ENCODE results near the gene NAXD.
"Not testable (repeated sequence)": the region's sequence is repeated elsewhere in the genome, so short reads cannot be mapped to it uniquely, and the experiment has no call there.

NAXD gene

GRCh38 chr13:110628477-110628793 is 13.1 kb downstream of the NAXD start:
- no peak for DNase-seq
- no peaks in the 10 kb centered on the region for H3K27me3 Mint-ChIP-seq
- CTCF ChIA-PET, result no interaction called here
- H3K4me3 Mint-ChIP-seq, result no peak overlapping the region
- peaks cover 23% of the 10 kb centered on the region for H3K4me1 Mint-ChIP-seq
- no peak overlapping the region for H3K27ac Mint-ChIP-seq
- H3K36me3 Mint-ChIP-seq, result peaks cover 44% of the 10 kb centered on the region
- H3K9me3 Mint-ChIP-seq, result no peaks in the 10 kb centered on the region

GRCh38 chr13:110628952-110629701 is 13.8 kb downstream of the NAXD start:
- H3K27ac Mint-ChIP-seq, result peak overlapping the region; percentile 60
- DNase-seq, result no peak
- H3K4me1 Mint-ChIP-seq, result peaks cover 23% of the 10 kb centered on the region
- no peaks in the 10 kb centered on the region for H3K9me3 Mint-ChIP-seq
- CTCF ChIA-PET, result no interaction called here
- no peaks in the 10 kb centered on the region for H3K27me3 Mint-ChIP-seq
- no peak overlapping the region for H3K4me3 Mint-ChIP-seq
- H3K36me3 Mint-ChIP-seq, result peaks cover 44% of the 10 kb centered on the region

- Mint-ChIP-seq H3K4me3 (no peak overlapping the region), H3K36me3 (peaks cover 42% of the 10 kb centered on the region), H3K27me3 (no peaks in the 10 kb centered on the region), H3K9me3 (no peaks in the 10 kb centered on the region), H3K27ac (peak overlapping the region; percentile 60), H3K4me1 (peaks cover 23% of the 10 kb centered on the region)
- CTCF ChIA-PET, result interaction anchor here (1.4 kb wide), 1 partner anchor 15 kb away, joined by 3 read pairs; no protein-coding TSS in a partner anchor
- DNase-seq, result peak; percentile 67
These were observed 14.4 kb downstream of the NAXD start for GRCh38 chr13:110629735-110630134.

GRCh38 chr13:110630566-110631119 is 15.3 kb downstream of the NAXD start:
- Mint-ChIP-seq H3K9me3 (no peaks in the 10 kb centered on the region), H3K4me1 (peaks cover 23% of the 10 kb centered on the region), H3K4me3 (no peak overlapping the region), H3K27me3 (no peaks in the 10 kb centered on the region), H3K36me3 (peaks cover 43% of the 10 kb centered on the region), H3K27ac (peak overlapping the region; percentile 42)
- no peak for DNase-seq
- CTCF ChIA-PET, result interaction anchor here (0.7 to 1.4 kb wide), 2 partner anchors 14 to 112 kb away, joined by 3 read pairs; no protein-coding TSS in a partner anchor

GRCh38 chr13:110632255-110632654 is 16.9 kb downstream of the NAXD start:
- H3K4me3 Mint-ChIP-seq, CTCF ChIA-PET, DNase-seq, H3K9me3 Mint-ChIP-seq, H3K27me3 Mint-ChIP-seq, H3K27ac Mint-ChIP-seq: not testable (repeated sequence)
- peaks cover 50% of the 10 kb centered on the region for H3K36me3 Mint-ChIP-seq
- H3K4me1 Mint-ChIP-seq, result peaks cover 23% of the 10 kb centered on the region

- H3K27ac Mint-ChIP-seq, result no peak overlapping the region
- no peaks in the 10 kb centered on the region for H3K9me3 Mint-ChIP-seq
- no peak overlapping the region for H3K4me3 Mint-ChIP-seq
- H3K36me3 Mint-ChIP-seq, result peaks cover 42% of the 10 kb centered on the region
- no peaks in the 10 kb centered on the region for H3K27me3 Mint-ChIP-seq
- peaks cover 20% of the 10 kb centered on the region for H3K4me1 Mint-ChIP-seq
- no peak for DNase-seq
- CTCF ChIA-PET, result interaction anchor here (0.7 kb wide), 1 partner anchor 160 kb away, joined by 3 read pairs; no protein-coding TSS in a partner anchor
These were observed 18.4 kb downstream of the NAXD start for GRCh38 chr13:110633776-110634175.

GRCh38 chr13:110634558-110634957 is 19.2 kb downstream of the NAXD start:
- Mint-ChIP-seq H3K36me3 (peaks cover 44% of the 10 kb centered on the region), H3K4me1 (peaks cover 14% of the 10 kb centered on the region), H3K9me3 (no peaks in the 10 kb centered on the region), H3K27me3 (no peaks in the 10 kb centered on the region), H3K27ac (peak overlapping the region; percentile 37), H3K4me3 (no peak overlapping the region)
- CTCF ChIA-PET, result no interaction called here
- DNase-seq, result no peak

- Mint-ChIP-seq H3K4me3 (no peak overlapping the region), H3K9me3 (no peaks in the 10 kb centered on the region), H3K27me3 (no peaks in the 10 kb centered on the region), H3K27ac (no peak overlapping the region), H3K36me3 (peaks cover 50% of the 10 kb centered on the region), H3K4me1 (peaks cover 5% of the 10 kb centered on the region)
- CTCF ChIA-PET, result interaction anchor here (1.6 kb wide), 1 partner anchor 183 kb away, joined by 3 read pairs; no protein-coding TSS in a partner anchor
- DNase-seq, result no peak
These were observed 20.2 kb downstream of the NAXD start for GRCh38 chr13:110635405-110636002.

GRCh38 chr13:110636053-110636475 is 20.7 kb downstream of the NAXD start:
- H3K9me3 Mint-ChIP-seq, result no peaks in the 10 kb centered on the region
- no peak for DNase-seq
- H3K4me3 Mint-ChIP-seq, result no peak overlapping the region
- CTCF ChIA-PET, result interaction anchor here (1.6 kb wide), 1 partner anchor 183 kb away, joined by 3 read pairs; no protein-coding TSS in a partner anchor
- H3K36me3 Mint-ChIP-seq, result peaks cover 48% of the 10 kb centered on the region
- H3K27ac Mint-ChIP-seq, result no peak overlapping the region
- H3K4me1 Mint-ChIP-seq, result no peaks in the 10 kb centered on the region
- no peaks in the 10 kb centered on the region for H3K27me3 Mint-ChIP-seq

GRCh38 chr13:110636701-110637201 is 21.4 kb downstream of the NAXD start:
- Mint-ChIP-seq H3K27ac (no peak overlapping the region), H3K4me1 (no peaks in the 10 kb centered on the region), H3K27me3 (no peaks in the 10 kb centered on the region), H3K4me3 (no peak overlapping the region), H3K36me3 (peaks cover 51% of the 10 kb centered on the region), H3K9me3 (no peaks in the 10 kb centered on the region)
- CTCF ChIA-PET, result interaction anchor here (1.6 kb wide), 1 partner anchor 182 kb away, joined by 3 read pairs; no protein-coding TSS in a partner anchor
- DNase-seq, result no peak

- CTCF ChIA-PET, result no interaction called here
- Mint-ChIP-seq H3K27me3 (no peaks in the 10 kb centered on the region), H3K36me3 (peaks cover 46% of the 10 kb centered on the region), H3K4me3 (no peak overlapping the region), H3K27ac (no peak overlapping the region), H3K4me1 (no peaks in the 10 kb centered on the region), H3K9me3 (no peaks in the 10 kb centered on the region)
- no peak for DNase-seq
These were observed 21.9 kb downstream of the NAXD start for GRCh38 chr13:110637275-110637674.

- Mint-ChIP-seq H3K36me3 (peaks cover 44% of the 10 kb centered on the region), H3K9me3 (no peaks in the 10 kb centered on the region), H3K27me3 (no peaks in the 10 kb centered on the region), H3K4me3 (no peak overlapping the region), H3K27ac (no peak overlapping the region), H3K4me1 (no peaks in the 10 kb centered on the region)
- DNase-seq, result no peak
- CTCF ChIA-PET, result no interaction called here
These were observed 22.4 kb downstream of the NAXD start for GRCh38 chr13:110637747-110638146.

GRCh38 chr13:110638257-110638656 is 22.9 kb downstream of the NAXD start:
- H3K9me3 Mint-ChIP-seq, result no peaks in the 10 kb centered on the region
- CTCF ChIA-PET, result no interaction called here
- DNase-seq, result no peak
- peaks cover 49% of the 10 kb centered on the region for H3K36me3 Mint-ChIP-seq
- H3K27ac Mint-ChIP-seq, result no peak overlapping the region
- no peak overlapping the region for H3K4me3 Mint-ChIP-seq
- no peaks in the 10 kb centered on the region for H3K4me1 Mint-ChIP-seq
- no peaks in the 10 kb centered on the region for H3K27me3 Mint-ChIP-seq

GRCh38 chr13:110638814-110639806 is 23.8 kb downstream of the NAXD start:
- H3K9me3 Mint-ChIP-seq, result no peaks in the 10 kb centered on the region
- no peak overlapping the region for H3K27ac Mint-ChIP-seq
- CTCF ChIA-PET, result no interaction called here
- no peak overlapping the region for H3K4me3 Mint-ChIP-seq
- DNase-seq, result no peak
- H3K36me3 Mint-ChIP-seq, result peaks cover 53% of the 10 kb centered on the region
- no peaks in the 10 kb centered on the region for H3K4me1 Mint-ChIP-seq
- no peaks in the 10 kb centered on the region for H3K27me3 Mint-ChIP-seq

Measured in activated naive CD4-positive, alpha-beta T cell treated with anti-CD3 and anti-CD28 coated beads, Interleukin-2, amount 10 ng/mL, durations not matched to agents 7 days and 5 days (primary cell).